OCI-LY1 (cell line): ENCODE measurements around the gene CAMTA1.

ENCODE experiments used
- CTCF ChIP-seq: fragments of 200-600 bp; sonication (generic), shearing (Covaris generic); IDR thresholded peaks from 2 replicates; pipeline ENCODE4 v1.5.1; 2017; ENCODE audit warnings: mild to moderate bottlenecking, antibody characterized with exemption, low read length, moderate library complexity, mixed read lengths
- EZH2 ChIP-seq: fragments of 200-600 bp; sonication (generic), shearing (Covaris generic); IDR thresholded peaks from 2 replicates; pipeline ENCODE4 v1.8.0; 2017; ENCODE audit warnings: borderline replicate concordance, mixed run types, mild to moderate bottlenecking, antibody characterized with exemption, low read length, moderate library complexity, mixed read lengths

DNA sequence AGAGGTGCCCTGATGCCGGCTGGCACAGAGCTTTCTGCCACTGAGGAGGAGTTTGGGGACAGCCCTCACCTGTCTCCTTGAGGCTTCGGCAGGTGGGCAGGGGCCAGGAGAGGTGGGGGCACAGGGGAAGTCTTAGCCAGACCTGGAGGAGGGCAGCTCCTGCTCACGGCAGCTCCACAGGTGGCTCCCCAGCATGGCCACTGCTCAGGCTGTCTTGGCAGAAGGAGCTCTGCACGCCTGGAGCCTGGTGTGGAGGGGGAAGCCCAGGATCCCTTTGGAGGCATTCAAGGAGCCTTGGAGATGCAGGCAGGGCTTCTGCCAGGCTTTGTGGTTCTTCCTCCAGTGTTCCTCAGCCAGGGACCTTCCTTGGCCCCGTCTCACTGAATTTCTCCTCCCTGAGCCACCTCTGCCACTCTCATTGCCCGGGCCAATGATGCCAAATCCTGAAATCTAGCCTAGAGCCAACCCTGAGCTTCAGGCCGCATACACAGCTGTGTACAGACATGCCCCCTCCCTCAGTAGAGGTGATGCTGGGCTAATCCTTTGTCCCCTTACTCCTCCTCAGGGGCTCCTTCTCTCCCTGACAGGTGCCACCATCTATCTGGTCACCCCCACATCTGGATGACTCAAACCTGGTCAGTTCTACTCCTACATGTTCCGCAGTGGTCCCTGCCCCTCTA lies 734.1 kb downstream of the CAMTA1 start:
- TF ChIP-seq CTCF = no peak
- no peak for TF ChIP-seq EZH2
